ENCODE data around the gene ANK3. TPM values are rescaled to one million over a fixed set of nuclear protein-coding genes. Genes with fewer than 3 reads are reported as not detected.

Gene ANK3
- total RNA-seq, 1 donor = 248 TPM

DNA sequence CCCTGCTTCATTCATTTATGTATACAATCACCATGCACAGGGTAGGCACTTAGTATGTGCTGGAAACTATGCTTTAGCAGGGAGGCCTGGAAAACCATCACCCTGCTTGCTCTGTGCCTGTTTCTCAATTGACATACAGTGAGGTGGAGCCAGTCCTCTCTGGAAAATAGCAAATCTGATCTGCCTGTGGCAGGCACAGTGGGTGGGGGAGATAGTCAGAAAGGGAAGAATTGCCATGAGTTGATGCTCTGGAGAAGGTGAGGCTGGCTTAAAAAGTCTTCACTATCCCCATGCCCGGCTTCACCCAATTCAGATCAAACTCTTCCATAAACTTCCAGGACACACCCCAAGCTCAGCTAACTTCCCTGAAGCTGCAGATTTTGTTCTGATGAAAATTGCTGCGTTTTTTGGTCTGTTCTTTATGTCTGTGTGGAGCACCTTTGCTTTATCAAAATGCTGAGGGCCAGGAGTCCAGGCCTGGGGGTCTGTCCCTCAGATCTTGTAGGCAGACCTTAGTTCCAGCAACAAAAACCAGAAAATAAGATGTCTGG, 84.8 kb downstream of the ANK3 start:
- DNase-seq (ENCODE audit: low read depth) = no peak
- no peak overlapping the region for H3K4me3 ChIP-seq (ENCODE audit: low read depth, low read length)
- TF ChIP-seq, protein P1, sequence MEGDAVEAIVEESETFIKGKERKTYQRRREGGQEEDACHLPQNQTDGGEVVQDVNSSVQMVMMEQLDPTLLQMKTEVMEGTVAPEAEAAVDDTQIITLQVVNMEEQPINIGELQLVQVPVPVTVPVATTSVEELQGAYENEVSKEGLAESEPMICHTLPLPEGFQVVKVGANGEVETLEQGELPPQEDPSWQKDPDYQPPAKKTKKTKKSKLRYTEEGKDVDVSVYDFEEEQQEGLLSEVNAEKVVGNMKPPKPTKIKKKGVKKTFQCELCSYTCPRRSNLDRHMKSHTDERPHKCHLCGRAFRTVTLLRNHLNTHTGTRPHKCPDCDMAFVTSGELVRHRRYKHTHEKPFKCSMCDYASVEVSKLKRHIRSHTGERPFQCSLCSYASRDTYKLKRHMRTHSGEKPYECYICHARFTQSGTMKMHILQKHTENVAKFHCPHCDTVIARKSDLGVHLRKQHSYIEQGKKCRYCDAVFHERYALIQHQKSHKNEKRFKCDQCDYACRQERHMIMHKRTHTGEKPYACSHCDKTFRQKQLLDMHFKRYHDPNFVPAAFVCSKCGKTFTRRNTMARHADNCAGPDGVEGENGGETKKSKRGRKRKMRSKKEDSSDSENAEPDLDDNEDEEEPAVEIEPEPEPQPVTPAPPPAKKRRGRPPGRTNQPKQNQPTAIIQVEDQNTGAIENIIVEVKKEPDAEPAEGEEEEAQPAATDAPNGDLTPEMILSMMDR (IDR thresholded peaks at IDR 0.05; ENCODE audit: insufficient read depth, low read length) = no peak

DNA sequence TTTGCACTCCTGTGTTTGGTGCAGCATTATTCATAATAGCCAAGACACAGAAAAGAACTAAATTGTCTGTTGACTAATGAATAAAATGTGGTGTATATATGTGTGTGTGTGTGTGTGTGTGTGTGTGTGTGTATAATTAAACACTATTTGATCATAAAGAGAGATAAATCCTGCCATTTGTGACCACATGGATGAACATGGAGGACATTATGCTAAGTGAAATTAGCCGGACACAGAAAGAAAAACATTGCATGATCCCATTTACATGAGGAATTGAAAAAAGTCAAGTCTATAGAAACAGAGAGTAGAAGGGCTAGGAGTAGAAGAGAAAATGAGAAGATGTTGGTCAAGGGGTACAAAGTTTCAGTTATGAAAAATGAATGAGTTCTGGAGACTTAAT, 85.9 kb downstream of the ANK3 start:
- no peak overlapping the region for H3K4me3 ChIP-seq (ENCODE audit: low read depth, low read length)
- no peak for DNase-seq (ENCODE audit: low read depth)
- TF ChIP-seq, protein P1 (IDR thresholded peaks at IDR 0.05; ENCODE audit: insufficient read depth, low read length) = no peak

DNA sequence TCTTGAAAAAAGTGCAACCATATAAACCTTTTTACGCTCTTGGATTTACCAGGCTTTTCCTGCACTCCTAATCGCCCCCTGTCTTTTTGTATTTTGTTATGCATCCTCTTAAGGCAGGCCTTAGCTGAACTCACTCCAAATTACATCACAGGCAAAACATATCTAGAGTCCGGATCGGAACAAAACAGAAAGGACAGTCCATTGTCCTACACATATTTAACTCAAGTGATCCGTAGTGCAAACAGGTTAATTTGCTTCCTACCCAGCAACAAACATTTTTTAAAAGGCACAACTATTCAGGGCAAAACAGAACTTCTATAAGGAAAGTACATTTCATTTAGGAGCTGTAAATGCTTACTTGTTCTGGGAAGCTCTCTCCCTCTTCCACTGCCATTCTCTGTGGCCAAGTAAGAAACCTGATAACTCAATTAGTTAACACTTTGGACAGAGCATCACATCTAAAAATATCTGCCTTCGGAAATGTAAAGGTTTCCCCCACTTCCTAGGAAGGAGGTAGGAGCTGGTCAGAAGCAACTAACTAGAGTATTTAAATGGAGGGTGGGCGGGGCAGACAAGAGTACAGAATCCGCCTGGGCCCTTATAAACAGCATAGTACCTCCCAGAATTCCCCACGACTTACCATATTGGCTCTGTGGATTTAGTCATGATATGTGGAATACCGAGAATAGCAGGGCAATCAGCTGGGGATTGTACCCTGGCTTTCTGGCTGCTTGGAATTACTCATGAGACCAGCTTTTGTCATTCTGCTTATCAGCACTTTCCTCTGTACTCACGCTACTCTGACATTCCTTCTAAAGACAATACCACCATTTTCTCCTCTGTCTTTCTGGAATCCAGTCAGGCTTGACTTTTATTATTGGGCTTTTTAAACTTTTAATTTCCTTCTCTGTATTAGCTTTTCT, 89.5 kb downstream of the ANK3 start:
- H3K4me3 ChIP-seq (ENCODE audit: low read depth, low read length) = peak overlapping the region; percentile 58
- peak; percentile 97 for DNase-seq (ENCODE audit: low read depth)
- TF ChIP-seq, protein P1 (IDR thresholded peaks at IDR 0.05; ENCODE audit: insufficient read depth, low read length) = peak; percentile 25

DNA sequence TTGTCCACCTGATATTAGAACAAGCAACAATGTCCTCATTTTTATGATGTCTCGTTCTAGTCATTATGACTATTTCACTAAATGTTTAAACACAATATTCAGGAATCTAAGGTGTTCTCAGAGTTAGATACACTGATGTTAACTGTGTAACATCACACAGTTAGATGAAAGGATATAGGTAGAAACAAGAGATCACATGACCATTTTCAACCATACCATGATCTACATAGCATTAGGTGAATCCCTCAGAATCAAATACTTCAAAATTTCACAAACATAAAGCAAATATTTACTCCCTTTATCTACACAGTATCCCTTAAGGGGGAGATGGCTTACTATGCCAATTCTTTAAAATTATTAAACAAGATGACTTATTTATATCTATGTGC, 90.3 kb downstream of the ANK3 start:
- DNase-seq (ENCODE audit: low read depth) = no peak
- TF ChIP-seq, protein P1 (IDR thresholded peaks at IDR 0.05; ENCODE audit: insufficient read depth, low read length) = no peak

DNA sequence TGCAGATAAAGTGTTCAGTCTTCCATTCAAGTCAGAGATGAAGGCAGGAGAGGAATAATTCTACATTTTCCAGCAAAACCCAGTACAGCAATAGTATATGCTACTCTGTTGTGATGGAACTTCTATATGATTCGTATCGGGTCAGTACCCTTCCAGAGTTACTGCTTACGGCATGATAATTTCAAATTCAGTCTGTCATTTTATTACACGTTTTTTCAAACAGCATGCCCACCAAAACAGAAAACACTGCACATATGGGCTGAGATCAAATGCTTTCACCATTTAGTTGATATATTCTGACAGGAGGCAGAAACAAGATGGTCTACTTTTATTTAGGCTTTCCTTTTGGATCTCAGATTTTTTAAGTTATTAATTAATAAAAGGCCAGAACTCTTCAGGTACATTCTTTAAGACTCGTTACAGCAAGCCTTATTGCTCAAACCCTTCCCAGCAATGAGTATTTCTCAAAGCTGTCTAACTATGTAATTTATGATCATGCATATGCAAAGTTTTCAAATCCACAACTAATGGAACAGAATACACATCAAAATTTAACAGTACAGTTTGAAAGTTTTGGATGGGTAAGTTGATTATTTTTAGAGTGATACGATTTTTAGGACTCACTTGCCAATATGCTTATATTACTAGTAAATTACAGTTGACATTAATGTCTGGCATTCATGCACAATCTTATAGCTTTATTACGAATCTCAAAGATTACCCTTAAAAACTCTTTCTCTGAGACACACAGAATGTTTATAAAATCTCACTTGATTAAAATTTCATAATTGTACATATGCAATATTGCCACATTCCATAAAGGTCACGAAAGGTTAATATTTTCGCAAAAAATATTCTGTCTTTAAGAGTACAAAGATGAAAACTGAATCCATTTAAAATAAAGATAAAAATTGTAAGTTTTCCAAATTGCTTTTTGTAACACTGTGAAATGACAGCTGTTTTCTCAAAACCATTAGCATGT, 91.0 kb downstream of the ANK3 start:
- H3K4me3 ChIP-seq (ENCODE audit: low read depth, low read length) = peak overlapping the region; percentile 58
- DNase-seq (ENCODE audit: low read depth) = no peak
- TF ChIP-seq, protein P1 (IDR thresholded peaks at IDR 0.05; ENCODE audit: insufficient read depth, low read length) = no peak

More for the DNA sequence above, 90.3 kb downstream of the ANK3 start:
- H3K4me3 ChIP-seq (ENCODE audit: low read depth, low read length) = peak overlapping the region; percentile 58

DNA sequence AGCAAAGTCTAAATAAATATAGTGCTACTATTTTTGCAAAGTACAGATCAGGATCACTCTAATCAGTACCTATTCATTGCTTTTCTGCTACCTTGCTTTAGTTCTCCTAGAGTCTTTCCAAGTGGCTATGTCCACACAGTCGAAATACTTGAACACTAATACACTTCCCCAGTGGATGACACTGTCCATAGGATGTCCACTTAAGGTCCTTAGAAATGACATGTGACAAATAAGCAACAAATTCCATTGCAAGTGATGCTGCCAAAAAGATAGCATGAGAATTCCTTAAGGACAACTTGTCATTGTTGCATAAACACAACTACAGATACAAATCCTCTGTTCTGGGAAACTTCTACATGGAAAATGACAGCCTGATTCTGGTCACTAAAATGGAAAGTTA, 93.6 kb downstream of the ANK3 start:
- TF ChIP-seq, protein P1 (IDR thresholded peaks at IDR 0.05; ENCODE audit: insufficient read depth, low read length) = no peak
- no peak for DNase-seq (ENCODE audit: low read depth)
- no peak overlapping the region for H3K4me3 ChIP-seq (ENCODE audit: low read depth, low read length)
